ENCODE data around the gene LRAT.
"Not testable (repeated sequence)": the region's sequence is repeated elsewhere in the genome, so short reads cannot be mapped to it uniquely, and the experiment has no call there.

Gene LRAT

GRCh38 chr4:154743683-154744340 is at the start of gene LRAT:
Gene LRAT, plus strand, starts transcription at chr4:154744000. Its CDS starts 327 bp downstream, at chr4:154744327.
- peak; percentile 5 to 18 for DNase-seq

DNA sequence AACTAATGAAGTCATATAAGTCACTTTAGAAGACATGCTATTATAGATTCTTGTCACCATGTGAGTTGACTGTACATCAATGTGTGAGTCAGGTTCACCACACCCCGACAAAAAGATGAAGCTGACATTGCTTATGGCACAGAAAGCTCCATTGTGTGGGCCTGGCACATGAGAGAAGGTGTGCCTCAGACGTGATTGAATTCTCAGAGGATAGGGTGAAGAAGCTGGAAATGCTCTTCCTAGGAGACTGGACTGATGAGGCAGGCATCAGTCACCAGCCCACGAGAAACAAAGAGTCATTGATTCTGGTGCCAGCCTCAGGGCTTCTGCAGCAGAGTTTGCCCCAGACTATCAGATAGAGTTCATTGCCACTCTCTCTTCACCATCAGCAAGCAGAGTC is 35.9 kb upstream of the LRAT start:
- DNase-seq: no peak

DNA sequence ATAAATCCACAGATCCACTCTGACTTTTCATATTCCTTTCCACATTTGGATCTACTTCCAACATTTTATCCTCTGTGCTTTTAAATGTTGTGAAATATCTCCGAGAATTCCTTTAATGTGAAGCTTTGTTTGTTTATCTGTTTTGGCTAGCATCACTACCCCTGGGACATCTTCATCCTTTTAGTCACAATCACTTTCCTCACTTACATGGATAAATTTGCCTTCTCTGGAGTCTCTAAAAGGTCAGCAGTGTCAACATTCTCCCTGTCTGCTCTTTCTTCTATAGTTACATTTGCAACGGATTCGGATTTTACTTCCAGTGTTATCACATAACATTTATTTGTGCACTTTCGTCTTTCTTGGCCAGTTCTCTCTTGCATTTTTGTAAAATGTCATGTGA is 34.2 kb upstream of the LRAT start:
- DNase-seq: no peak

DNA sequence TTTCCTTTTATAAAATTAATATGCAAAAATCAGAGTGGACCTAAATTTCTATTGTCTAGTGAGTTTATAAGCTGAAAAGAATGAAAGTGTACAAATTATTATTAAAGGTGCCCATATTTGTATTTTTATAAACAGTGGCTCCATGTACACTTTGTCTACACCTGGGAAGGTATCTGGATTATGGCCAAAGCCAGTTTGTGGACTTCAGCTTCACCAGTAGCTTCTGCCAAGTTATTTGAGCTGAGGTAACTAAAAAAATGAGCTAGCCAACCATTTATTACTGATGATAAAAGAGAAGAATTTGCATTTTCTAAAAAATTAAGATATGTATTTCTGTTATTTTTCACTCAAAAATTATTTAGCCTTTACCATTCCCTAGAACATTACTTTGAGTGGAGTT is 32.3 kb upstream of the LRAT start:
- no peak for DNase-seq

- DNase-seq: no peak
These were observed 29.3 kb upstream of the LRAT start for GRCh38 chr4:154714339-154715040.

- no peak for DNase-seq
These were observed 24.7 kb upstream of the LRAT start for GRCh38 chr4:154719087-154719486.

- no peak for DNase-seq
These were observed 23.7 kb upstream of the LRAT start for GRCh38 chr4:154720123-154720522.

DNA sequence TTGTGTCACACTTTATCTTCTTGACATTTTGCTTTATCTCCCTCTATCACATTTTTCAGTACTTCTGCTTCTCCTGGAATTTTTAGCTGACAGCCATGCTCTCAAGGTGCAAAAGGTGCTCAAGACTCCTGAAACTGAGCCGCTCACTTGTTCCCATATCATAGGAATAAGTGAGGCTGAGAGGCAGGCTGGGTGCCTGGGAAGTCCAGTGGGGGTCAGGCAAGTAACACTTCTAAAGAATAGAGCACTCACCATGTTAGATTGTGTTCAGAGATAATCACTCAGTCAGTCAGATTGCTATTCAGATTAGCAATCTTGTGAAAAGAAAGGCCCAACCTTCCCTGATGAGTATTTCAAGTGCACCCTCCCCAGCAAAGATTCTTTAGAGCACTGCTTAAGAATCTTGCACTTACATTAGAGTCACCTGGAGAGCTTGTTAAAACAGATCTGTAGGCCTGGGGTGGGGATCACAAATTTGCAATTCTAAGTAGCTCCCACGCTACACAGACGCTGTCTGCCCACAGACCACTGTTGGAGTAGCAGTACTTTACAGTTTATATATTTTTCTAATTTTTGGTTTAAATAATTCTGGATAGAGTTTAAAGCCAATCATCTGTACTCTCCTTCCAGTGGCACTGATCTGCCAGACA is 23.1 kb upstream of the LRAT start:
- no peak for DNase-seq

DNA sequence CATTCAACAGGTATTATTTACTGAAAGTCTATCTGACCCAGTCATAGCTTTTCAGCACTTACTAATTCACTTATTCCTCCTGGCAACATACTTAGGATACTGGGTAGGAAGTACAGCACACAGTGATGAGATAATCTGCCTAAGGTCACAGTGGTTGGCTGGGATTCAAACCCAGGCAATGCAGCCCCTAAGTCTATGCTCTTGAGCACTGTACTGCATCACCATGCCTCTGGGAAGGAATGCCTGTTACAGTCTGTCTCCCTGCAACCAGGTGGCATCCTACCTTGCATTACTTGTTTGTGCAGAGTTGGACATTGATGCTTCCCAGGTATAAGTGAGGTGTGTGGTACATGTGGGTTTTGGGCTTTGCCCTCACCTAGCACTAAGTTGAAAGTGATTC is 21.5 kb upstream of the LRAT start:
- no peak for DNase-seq

DNA sequence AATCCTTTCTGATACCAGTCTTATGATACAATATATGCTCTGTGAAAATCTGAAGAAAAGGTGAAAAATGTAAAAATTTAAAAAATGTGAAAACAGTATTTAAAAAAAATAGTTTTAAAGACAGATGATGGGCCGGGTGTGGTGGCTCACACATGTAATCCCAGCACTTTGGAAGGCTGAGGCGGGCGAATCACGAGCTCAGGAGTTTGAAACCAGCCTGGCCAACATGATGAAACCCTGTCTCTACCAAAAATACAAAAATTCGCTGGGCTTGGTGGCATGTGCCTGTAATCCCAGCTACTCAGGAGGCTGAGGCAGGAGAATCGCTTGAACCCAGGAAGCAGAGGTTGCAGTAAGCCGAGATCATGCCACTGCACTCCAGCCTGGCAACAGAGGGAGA is 20.2 kb upstream of the LRAT start:
- DNase-seq: not testable (repeated sequence)

- no peak for DNase-seq
These were observed 16.3 kb upstream of the LRAT start for GRCh38 chr4:154727540-154727939.

GRCh38 chr4:154731756-154732155 is 12.0 kb upstream of the LRAT start:
- DNase-seq: no peak

DNA sequence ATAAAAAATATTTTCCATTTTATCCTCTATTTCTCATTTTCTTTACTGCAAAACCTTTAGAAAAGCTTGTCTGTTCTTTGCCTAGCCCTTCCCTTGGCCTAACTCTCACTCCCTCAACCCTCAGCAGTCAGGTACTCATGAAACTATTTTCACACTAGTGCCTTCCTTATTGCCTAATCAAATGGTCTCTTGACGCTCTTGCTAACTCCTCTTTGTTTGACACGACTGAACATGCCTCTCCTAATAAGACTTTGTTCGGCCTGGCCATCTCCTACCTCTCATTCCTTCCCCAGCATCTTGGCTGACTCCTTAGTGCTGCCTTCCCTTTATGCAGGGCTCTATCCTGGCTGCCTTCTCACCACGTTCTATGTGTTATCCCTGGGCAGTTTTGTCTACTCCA is 11.1 kb upstream of the LRAT start:
- no peak for DNase-seq

GRCh38 chr4:154736770-154737169 is 7.0 kb upstream of the LRAT start:
- DNase-seq: no peak

DNA sequence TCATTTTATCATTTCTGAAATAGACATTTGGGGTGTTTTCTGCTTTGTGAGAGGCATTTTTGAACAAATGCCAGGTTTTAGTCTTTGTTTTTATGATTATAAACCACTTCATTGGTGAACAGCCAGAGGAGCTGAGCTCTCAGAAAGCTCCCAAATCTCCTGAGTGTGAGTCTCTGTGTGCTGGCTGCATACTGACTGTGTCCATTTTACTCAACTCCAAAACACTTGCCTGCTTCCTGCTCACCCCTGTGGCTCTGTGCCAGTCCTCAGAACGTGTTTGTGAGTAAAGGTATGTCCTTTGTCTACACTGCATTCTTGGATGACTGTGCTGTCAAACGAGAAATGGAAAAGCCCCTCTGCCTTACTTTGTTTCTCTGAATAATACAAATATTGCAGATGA is 5.4 kb upstream of the LRAT start:
- no peak for DNase-seq

DNA sequence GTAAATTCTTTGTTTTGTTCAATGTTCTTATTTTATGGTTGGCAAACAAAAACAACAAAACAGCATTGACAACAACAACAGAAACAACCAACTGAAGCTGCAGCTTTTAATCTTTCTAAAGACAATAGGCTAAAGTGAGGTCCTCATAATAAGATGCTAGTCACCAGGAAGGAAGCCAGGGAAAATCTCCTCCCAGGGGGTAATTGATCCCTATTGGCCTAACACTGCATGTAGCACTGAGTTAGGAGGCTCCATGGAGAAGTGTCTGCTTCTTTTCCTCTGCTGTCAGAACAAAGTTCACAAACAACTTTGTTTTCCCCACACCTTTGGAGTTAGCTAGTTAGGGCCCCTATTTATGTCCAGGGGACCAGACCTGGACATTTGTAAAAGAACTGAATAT is 4.7 kb upstream of the LRAT start:
- DNase-seq: no peak

DNA sequence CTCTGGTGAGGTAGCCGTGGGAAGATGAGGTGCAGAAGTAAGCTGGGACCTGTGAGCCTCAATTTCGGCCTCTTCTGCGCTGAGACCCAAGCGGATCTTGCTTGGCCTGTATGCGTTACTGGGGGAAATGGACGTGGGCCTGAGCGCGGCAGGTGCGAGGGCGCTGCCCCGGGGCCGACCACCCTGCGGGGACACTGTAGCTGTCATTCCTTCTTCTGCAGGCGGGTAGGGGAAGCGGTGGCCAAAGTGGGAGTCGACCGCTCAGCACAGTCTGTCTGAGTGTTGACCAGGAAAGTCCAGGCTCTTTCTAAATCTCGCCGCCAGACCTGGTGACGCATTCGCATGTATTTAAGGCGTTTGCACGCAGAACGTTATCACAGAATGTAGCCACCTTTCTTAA is 3.3 kb upstream of the LRAT start:
- DNase-seq: no peak

DNA sequence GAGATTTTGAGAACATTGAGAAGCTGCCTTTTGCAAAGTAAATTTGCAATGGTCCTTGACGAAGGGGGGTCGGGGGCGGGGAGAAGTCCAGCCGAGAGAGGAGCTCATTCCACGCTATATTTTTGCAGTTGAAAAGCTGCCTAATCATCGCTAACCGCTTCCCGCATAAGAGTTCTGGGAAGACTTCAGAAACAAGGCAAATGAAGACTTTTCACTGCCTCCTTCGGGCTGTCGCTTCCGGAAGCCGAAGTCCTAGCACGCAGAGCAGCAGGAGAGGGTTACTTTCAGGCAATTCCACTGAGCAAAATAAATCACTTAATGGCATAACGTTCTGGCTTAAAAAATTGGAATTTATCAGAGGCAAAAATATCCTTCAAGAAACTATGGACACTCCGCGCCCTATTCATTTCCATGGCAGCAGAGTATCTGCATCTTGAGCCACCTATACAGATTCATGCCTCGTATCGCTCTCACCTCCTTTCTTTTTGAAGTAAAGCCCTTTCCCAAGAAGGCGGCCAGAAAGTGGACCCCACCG is 2.6 kb upstream of the LRAT start:
- DNase-seq: no peak

- DNase-seq: no peak
These were observed 1.6 kb upstream of the LRAT start for GRCh38 chr4:154741922-154742850.

DNA sequence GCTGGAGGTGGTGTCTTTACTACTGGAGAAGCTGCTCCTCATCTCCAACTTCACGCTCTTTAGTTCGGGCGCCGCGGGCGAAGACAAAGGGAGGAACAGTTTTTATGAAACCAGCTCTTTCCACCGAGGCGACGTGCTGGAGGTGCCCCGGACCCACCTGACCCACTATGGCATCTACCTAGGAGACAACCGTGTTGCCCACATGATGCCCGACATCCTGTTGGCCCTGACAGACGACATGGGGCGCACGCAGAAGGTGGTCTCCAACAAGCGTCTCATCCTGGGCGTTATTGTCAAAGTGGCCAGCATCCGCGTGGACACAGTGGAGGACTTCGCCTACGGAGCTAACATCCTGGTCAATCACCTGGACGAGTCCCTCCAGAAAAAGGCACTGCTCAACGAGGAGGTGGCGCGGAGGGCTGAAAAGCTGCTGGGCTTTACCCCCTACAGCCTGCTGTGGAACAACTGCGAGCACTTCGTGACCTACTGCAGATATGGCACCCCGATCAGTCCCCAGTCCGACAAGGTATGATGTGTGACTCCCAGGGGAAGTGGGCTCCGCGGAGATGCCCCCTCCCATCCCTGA is 634 bp downstream of the LRAT start:
- no peak for DNase-seq

DNA sequence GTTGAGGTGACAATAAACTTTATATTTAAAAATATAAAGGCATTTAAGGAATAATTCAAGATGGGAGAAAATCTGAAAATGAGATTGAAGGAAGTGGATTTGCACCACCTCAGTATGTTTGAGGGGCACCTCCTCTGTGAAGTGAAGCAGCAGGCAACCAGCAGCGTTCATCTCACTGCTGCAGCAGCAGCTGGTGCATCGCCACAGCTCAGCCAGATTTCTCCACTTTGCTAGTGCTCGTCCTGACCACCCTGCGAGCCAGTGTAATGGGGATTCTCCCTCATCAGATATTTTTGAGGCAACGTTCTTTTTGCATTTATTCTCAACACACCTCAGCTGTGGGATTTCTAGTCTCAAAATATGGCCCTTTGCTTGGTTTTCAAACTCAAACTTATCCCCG is 13.9 kb downstream of the LRAT start:
- DNase-seq: no peak

GRCh38 chr4:154760895-154761294 is 17.1 kb downstream of the LRAT start:
- DNase-seq: no peak

GRCh38 chr4:154778264-154778663 is 34.5 kb downstream of the LRAT start:
- no peak for DNase-seq

Data from activated CD4-positive, alpha-beta T cell treated with anti-CD3 and anti-CD28 coated beads for 4 hours (primary cell).